HepG2 (cell line): ENCODE results near the gene MEG3. TPM values are rescaled to one million over a fixed set of nuclear protein-coding genes. Genes with fewer than 3 reads are reported as not detected.

Source experiments
- ATAC-seq: fragments of 200-7000 bp; cut with Tn5 transposase; 3 replicates; pipeline ENCODE4 v1.9.1; 2020; ENCODE audit warnings: mild to moderate bottlenecking, moderate library complexity
- BruUV-seq: library from RNA; stranded (reverse); fragments of 400-500 nt; replicated peaks from 2 replicates; lab custom pipeline; 2021; lab: Mats Ljungman, UMichigan
- CTCF ChIA-PET: fragments of 300-600 bp; formaldehyde crosslinking; extraction: SDS; loops from one replicate; lab custom pipeline; 2021; ENCODE audit warnings: low total read pairs, inconsistent platforms, low intra/inter-chr PET ratio; lab: Yijun Ruan, JAX
- POLR2A ChIA-PET: fragments of 350-600 bp; sonication (Branson Sonifier 250); formaldehyde crosslinking; loops from one replicate; lab custom pipeline; 2020; ENCODE audit warnings: antibody characterized with exemption, inconsistent platforms; lab: Yijun Ruan, JAX
- DNase-seq: peaks from one replicate; pipeline ENCODE4 v3.0.0-alpha.2; 2015; ENCODE audit warnings: low spot score
- FAIRE-seq: peaks from 3 replicates; lab custom pipeline; 2011; peaks lifted over from hg19 to GRCh38; lab: Jason Lieb, UNC
- H2AFZ ChIP-seq: one replicate; pipeline ENCODE4 v1.6.1; 2011; ENCODE audit warnings: low read length, inconsistent platforms
- H3K27ac ChIP-seq: fragments of 300-600 bp; 3 replicates; pipeline ENCODE4 v1.8.0; 2011; ENCODE audit warnings: mixed run types, mild to moderate bottlenecking, mixed read lengths, low read length, inconsistent platforms; ENCODE audit not compliant: insufficient read depth; ENCODE audit errors: extremely low read length
- H3K27me3 ChIP-seq, 2 experiments: fragments of 200-600 bp in 1 of 2; 2 replicates in 1 of 2; 3 replicates in 1 of 2; pipeline versions ENCODE4 v1.6.0 to v1.8.0; 2011; ENCODE audit warnings: low read length in 2 of 2, mild to moderate bottlenecking in 2 of 2, moderate library complexity in 2 of 2, inconsistent platforms in 1 of 2; ENCODE audit not compliant: insufficient read depth in 2 of 2, control insufficient read depth in 1 of 2
- H3K36me3 ChIP-seq, 2 experiments: fragments of 200-600 bp in 1 of 2; replicated peaks in 1 of 2; 2 replicates in 1 of 2; 3 replicates in 1 of 2; pipeline versions ENCODE4 v1.5.1 to v1.8.0; 2011; ENCODE audit warnings: low read length in 2 of 2, inconsistent platforms in 1 of 2; ENCODE audit not compliant: insufficient read depth in 2 of 2, control insufficient read depth in 1 of 2
- H3K4me1 ChIP-seq: 2 replicates; pipeline ENCODE4 v1.5.1; 2012; ENCODE audit warnings: low read length, inconsistent platforms; ENCODE audit not compliant: insufficient read depth
- H3K4me2 ChIP-seq: 2 replicates; pipeline ENCODE4 v1.6.0; 2011; ENCODE audit warnings: low read depth, low read length, inconsistent platforms
- H3K4me3 ChIP-seq, 3 experiments: fragments of 200-600 bp in 1 of 3; sonication (generic), shearing (Covaris generic) in 1 of 3; replicated peaks in 1 of 3; 2 replicates each; pipeline ENCODE4 v1.5.1; 2011 to 2016; ENCODE audit warnings: low read length in 3 of 3, inconsistent platforms in 2 of 3, low read depth in 2 of 3, mild to moderate bottlenecking in 2 of 3, control low read depth in 1 of 3, mixed read lengths in 1 of 3; ENCODE audit not compliant: insufficient read depth in 1 of 3
- H3K79me2 ChIP-seq: one replicate; pipeline ENCODE4 v1.6.1; 2011; ENCODE audit warnings: low read length, inconsistent platforms; ENCODE audit not compliant: insufficient read depth
- H3K9ac ChIP-seq: 2 replicates; pipeline ENCODE4 v1.6.0; 2011; ENCODE audit warnings: mild to moderate bottlenecking, low read depth, low read length, inconsistent platforms; ENCODE audit not compliant: insufficient read depth
- H3K9me3 ChIP-seq: 2 replicates; pipeline ENCODE4 v1.5.1; 2012; ENCODE audit warnings: mild to moderate bottlenecking, low read length
- H4K20me1 ChIP-seq: 2 replicates; pipeline ENCODE4 v1.6.0; 2011; ENCODE audit warnings: inconsistent platforms, mild to moderate bottlenecking, low read length, moderate library complexity; ENCODE audit not compliant: insufficient read depth
- CHD4 ChIP-seq: fragments of 200-600 bp; sonication (generic); IDR thresholded peaks from 2 replicates; pipeline ENCODE4 v1.7.0; 2017; ENCODE audit warnings: mild to moderate bottlenecking, low read length, borderline replicate concordance
- HIVEP1 ChIP-seq: sonication (generic); formaldehyde crosslinking; IDR thresholded peaks from 2 replicates; pipeline ENCODE4 v1.4.0; 2020; ENCODE audit warnings: mild to moderate bottlenecking, missing genetic modification reagents
- KDM1A ChIP-seq: IDR thresholded peaks from 2 replicates; pipeline ENCODE4 v1.6.1; 2016; ENCODE audit warnings: missing compliant biosample characterization
- PRDM15 ChIP-seq: sonication (generic); formaldehyde crosslinking; IDR thresholded peaks from 2 replicates; pipeline ENCODE4 v1.4.0; 2020; ENCODE audit warnings: missing genetic modification reagents
- SMYD3 ChIP-seq: sonication (generic); formaldehyde crosslinking; IDR thresholded peaks from 2 replicates; pipeline ENCODE4 v1.8.1; 2023; ENCODE audit warnings: mild to moderate bottlenecking, missing genetic modification reagents
- ZHX2 ChIP-seq, 2 experiments: sonication (generic) in 1 of 2; formaldehyde crosslinking in 1 of 2; IDR thresholded peaks; 2 replicates each; pipeline versions ENCODE4 v1.6.1 to v1.9.0; 2014 to 2022; ENCODE audit warnings: antibody characterized with exemption in 1 of 2, borderline replicate concordance in 1 of 2, inconsistent platforms in 1 of 2, low read depth in 1 of 2, missing genetic modification reagents in 1 of 2
- ZNF160 ChIP-seq: sonication (generic); formaldehyde crosslinking; IDR thresholded peaks from 2 replicates; pipeline ENCODE4 v1.8.0; 2022; ENCODE audit warnings: mild to moderate bottlenecking, inconsistent platforms, missing genetic modification reagents
- ZNF543 ChIP-seq: sonication (generic); formaldehyde crosslinking; IDR thresholded peaks from 2 replicates; pipeline ENCODE4 v1.4.0; 2020; ENCODE audit warnings: mild to moderate bottlenecking, missing genetic modification reagents
- WGBS: methylation state at CpG from one replicate; pipeline ENCODE4 v1.1.6; 2017; ENCODE audit warnings: low lambda C conversion rate; 5-methylcytosine and 5-hydroxymethylcytosine counted together
- in situ Hi-C: cut with HindIII; loops from 2 replicates; pipeline ENCODE4 v1.10.0; 2017; ENCODE audit warnings: low pct_unique_long_range_greater_than_20kb; ENCODE audit not compliant: extremely low pct_ligation_motif_present
- intact Hi-C: fragments of 100-400 bp; cut with micrococcal nuclease; formaldehyde crosslinking; loops from one replicate; pipeline ENCODE4 v1.10.0; 2022; ENCODE audit not compliant: unreplicated experiment
- polyA plus RNA-seq, 8 experiments: library from polyadenylated mRNA; depleted of rRNA in 3 of 8; stranded (reverse) in 7 of 8; unstranded in 1 of 8; fragments of >200 nt; fragmentation: Illumina TruSeq in 4 of 8; extraction: Trizol in 4 of 8; gene quantifications; 2 replicates each; pipeline versions ENCODE4 v1.2.1 to v1.2.3, GENCODE V29; 2011 to 2016; ENCODE audit warnings: low read depth in 4 of 8, missing spikeins in 1 of 8, mixed read lengths in 1 of 8; ENCODE audit not compliant: insufficient read depth in 1 of 8
- total RNA-seq, 5 experiments: library from RNA; depleted of rRNA; stranded (reverse); fragments of >200 nt; fragmentation: Illumina TruSeq; extraction: Trizol; gene quantifications; 2 replicates each; pipeline ENCODE4 v1.2.3, GENCODE V29; 2016; ENCODE audit warnings: low read depth in 1 of 5

The MEG3 gene
- total and polyA plus RNA-seq, 2 of the 13 experiments (the other 11 are each of a cell fraction or from before 2014, with no cell fraction given), result 0.17 TPM; not detected in 1

GRCh38 chr14:100840286-100841065, 14.6 kb downstream of the MEG3 start (continued):
- TF ChIP-seq KDM1A (CRISPR knock-in tag), result no peak
- TF ChIP-seq ZNF160 (CRISPR knock-in tag), result no peak

GRCh38 chr14:100841066-100841760, 15.3 kb downstream of the MEG3 start:
- Histone ChIP-seq H3K4me2 (no peak overlapping the region), H3K9me3 (no peaks in the 10 kb centered on the region), H3K27ac (peak overlapping the region; percentile 5), H3K4me3 (no peak overlapping the region), H4K20me1 (no peaks in the 10 kb centered on the region), H3K36me3 (no peaks in the 10 kb centered on the region), H3K9ac (no peak overlapping the region), H3K4me1 (peaks cover 82% of the 10 kb centered on the region), H3K27me3 (no peaks in the 10 kb centered on the region), H3K79me2 (no peaks in the 10 kb centered on the region), H2AFZ (no peak overlapping the region)
- no TSS peak for BruUV-seq
- intact Hi-C loops, result no loop called here
- WGBS, result 91% methylated on average over 11 of the region's 21 CpGs
- POLR2A ChIA-PET, result interaction anchor here (1.3 to 2.6 kb wide), 3 partner anchors 19 to 24 kb away, joined by 4 to 12 read pairs (median 5); no protein-coding TSS in a partner anchor
- no peak for FAIRE-seq
- no peak for DNase-seq
- in situ Hi-C loops, result no loop called here
- peak; percentile 37 for ATAC-seq
- CTCF ChIA-PET, result no interaction called here
- TF ChIP-seq HIVEP1 (CRISPR knock-in tag) (no peak), ZNF543 (CRISPR knock-in tag) (no peak), CHD4 (peak; percentile 64; the same call in 1 of the 2 replicates), ZHX2 (IDR thresholded peaks at IDR 0.05; ENCODE audit: low read depth) (0 out of 2 replicates have a peak, but pooled peaks have one; percentile 14), ZHX2 (CRISPR knock-in tag; IDR thresholded peaks at IDR 0.05; ENCODE audit: borderline replicate concordance) (no peak), SMYD3 (no peak), PRDM15 (CRISPR knock-in tag) (no peak)
